HK-2 (cell line): ENCODE measurements around the gene KRTAP19-8.

Source experiments
- DNase-seq: peaks from one replicate; pipeline ENCODE4 v3.0.0-alpha.2; 2018; ENCODE audit not compliant: unreplicated experiment

Gene KRTAP19-8

GRCh38 chr21:31038376-31038775 lies at the start of gene KRTAP19-8:
KRTAP19-8 (minus strand) TSS chr21:31038476; CDS start chr21:31038443, 33 bp downstream.
- DNase-seq, result no peak

GRCh38 chr21:31087639-31088473 lies 49.6 kb upstream of the KRTAP19-8 start:
- no peak for DNase-seq

DNA sequence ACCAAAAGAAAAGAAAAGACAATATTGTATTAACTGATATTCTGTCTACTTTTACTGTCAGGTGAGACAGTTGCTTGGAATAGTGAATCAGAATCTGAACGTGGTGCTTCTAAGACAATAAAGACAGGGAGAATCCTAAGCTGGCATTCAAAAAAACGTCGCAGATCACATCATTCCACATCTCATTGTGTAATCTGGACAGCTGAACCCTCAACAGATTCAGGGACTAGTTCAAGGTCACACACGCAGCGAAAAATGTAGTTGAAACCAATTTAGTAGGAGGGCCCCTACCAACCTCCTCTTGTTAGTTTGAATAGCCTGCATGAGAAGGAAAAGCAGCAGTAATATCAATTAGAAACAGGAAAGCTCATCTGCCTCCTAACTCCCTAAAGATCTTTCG lies 46.4 kb upstream of the KRTAP19-8 start:
- DNase-seq, result no peak

DNA sequence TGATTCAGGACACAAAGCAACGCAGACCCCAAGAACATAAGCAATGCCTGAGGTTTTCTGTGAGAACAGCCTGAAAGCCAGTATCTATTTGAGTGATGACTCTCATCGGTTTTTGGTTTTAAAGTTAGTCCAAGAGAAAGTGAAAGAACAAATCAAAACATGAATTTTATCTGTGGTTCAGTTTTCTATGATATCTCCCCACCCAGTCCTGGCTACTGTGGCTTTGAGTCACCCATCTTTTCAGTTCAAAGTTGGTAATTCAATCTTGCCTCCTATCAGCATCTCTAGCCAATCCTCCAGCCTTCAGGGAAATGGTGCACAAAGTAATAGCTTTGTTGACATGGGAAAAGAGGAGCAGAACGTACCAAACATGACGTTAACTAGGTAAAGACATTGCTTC lies 40.5 kb upstream of the KRTAP19-8 start:
- no peak for DNase-seq

DNA sequence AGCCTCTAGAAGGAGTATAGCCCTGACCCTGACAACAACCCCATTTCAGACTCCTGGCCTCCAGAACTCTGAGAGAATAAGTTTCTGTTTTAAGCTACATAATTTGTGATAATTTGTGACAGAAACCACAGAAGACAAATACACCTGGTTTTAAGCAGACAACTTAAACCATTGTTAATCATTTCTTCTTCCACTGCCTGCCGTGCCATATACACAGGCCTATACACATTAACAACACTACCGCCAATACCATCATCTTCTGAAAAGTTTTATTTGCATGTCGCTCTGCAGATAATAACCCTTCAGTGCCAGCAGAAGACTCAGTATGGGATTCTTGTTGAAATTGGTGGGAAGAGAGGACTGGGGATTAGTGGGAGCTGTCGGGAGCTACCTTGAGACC lies 39.9 kb upstream of the KRTAP19-8 start:
- DNase-seq, result no peak

GRCh38 chr21:31075848-31076247 lies 37.6 kb upstream of the KRTAP19-8 start:
- no peak for DNase-seq

DNA sequence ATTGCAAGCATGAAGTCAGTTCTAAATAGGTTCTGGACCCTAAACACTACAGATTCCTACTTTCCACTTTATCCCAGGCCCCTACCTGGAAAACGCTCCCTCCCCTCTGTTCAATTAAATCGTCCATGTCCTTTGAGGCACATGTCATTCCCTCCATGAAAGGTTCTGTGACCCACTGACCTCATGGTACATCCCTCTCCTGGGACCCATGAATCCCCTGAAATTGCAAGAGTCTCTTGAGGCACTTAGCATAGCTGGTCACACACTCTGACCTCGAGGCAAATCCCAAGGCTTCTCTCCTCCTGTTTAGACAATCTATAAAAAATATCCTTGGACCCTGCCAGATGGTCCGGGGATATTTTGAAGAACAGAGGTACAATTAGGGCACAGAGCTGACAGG lies 34.3 kb upstream of the KRTAP19-8 start:
- no peak for DNase-seq

DNA sequence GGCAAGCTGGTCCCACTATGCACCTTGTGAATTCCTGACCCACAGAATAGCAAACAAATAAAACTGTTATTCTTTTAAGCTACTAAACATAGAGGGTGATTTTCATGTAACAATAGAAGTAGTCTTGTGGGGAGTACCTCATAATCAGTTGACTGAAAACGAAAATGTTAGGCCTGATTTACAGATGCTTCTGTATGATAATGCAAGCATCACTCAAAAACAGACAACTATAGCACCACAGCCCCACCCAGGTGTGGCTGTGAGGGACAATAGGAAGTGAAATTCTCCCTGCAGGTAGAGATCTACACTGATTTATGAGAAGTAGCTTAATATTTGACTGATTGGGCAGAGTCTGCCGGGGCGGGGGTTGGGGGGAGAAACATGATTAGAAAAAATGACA lies 26.5 kb upstream of the KRTAP19-8 start:
- no peak for DNase-seq

DNA sequence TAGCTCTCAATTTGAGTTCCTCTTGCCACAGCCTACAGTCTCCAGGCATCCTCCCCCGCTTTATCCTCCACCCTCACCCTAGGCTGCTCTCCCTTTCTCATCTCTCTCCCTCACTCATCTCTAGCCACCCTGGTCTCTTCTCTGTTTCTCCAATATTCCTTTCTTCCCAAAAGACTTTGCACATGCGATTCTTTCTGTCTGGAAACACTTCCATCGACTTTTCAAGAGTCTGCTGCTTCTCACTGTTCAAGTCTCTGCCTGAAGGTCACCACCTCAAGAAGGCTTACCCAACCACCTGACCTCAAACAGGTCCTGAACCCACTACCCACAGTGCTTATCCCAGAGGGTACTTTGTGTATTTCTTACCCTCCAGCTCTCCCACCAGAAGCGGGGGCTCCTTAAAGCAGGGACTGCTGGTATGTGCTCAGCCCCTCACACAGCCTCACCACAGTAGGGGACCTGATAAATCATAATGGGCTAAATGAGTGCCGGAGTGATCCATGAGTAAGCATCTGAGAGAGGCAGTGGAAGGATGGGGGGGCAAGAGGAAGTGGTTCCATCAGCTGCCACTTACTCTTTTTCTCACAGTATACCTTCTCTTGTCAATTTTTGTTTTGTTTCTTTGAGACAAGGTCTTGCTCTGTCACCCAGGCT lies 14.3 kb upstream of the KRTAP19-8 start:
- DNase-seq, result no peak

DNA sequence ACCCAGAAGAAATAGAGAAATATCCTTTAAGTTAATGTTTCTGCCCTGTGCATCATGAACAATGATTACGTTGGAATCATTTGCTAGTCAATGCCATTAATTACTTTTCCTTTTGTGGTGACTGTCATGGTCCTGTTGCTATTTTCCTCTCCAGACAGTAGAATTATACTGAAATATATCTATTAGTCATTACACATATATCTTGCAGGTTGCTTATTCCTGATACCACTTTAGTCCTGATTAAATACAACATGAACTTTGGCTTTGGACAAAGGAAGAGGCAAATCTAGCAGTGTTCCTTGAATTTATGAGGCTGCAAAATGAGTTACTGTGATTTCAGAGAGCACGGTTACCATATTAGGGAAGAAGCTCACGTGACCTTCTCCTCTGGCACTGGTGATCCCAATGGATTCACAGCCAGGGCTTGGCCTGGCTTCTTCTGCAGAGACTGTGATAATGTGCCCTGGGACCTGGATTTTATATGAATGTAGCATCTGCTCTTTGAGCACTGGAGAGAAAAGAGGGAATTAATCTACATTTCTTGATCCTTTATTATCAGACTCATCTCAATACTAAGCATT lies 12.4 kb upstream of the KRTAP19-8 start:
- DNase-seq, result no peak

DNA sequence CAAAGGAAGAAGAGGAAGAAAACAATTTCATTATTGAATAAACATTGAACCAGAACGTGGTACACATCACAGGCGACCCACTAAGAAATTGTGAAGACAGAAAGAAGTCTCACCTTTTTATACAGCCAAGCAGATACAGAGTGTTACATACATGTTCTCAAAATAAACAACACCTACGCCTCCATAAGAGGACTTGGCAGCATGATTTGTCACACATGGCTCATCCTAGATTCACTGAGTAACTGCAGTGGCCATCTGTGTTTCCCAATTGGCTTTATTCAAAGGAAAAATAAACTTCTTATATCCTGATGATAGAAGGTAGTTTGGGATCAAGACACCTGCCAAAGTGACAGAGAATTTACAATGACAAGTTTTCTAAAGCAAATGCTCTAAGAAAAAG lies 7.6 kb upstream of the KRTAP19-8 start:
- no peak for DNase-seq

GRCh38 chr21:31043471-31043870 lies 5.2 kb upstream of the KRTAP19-8 start:
- DNase-seq, result no peak

DNA sequence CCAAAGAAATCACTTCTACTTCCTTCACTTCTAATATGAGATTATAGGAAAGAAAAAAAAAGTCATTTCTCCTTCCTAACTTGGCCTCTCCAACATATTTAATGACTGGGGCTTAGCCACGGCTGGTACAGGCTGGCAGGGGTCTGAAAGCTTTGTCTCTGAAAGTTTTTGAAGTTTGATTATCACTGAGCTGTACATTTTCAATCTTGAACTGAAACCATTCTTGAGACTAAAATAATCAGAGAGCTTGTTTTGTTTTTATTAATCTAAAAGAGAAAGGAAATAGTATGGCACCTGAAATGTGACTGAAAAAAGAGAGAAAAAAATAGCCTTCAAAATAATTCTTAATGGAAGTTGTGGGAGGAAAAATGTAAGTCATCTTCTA lies 3.8 kb upstream of the KRTAP19-8 start:
- DNase-seq, result no peak

GRCh38 chr21:31041295-31042079 lies 3.2 kb upstream of the KRTAP19-8 start:
- DNase-seq, result no peak

- DNase-seq, result no peak
These were observed 3.9 kb downstream of the KRTAP19-8 start for GRCh38 chr21:31034378-31034777.

DNA sequence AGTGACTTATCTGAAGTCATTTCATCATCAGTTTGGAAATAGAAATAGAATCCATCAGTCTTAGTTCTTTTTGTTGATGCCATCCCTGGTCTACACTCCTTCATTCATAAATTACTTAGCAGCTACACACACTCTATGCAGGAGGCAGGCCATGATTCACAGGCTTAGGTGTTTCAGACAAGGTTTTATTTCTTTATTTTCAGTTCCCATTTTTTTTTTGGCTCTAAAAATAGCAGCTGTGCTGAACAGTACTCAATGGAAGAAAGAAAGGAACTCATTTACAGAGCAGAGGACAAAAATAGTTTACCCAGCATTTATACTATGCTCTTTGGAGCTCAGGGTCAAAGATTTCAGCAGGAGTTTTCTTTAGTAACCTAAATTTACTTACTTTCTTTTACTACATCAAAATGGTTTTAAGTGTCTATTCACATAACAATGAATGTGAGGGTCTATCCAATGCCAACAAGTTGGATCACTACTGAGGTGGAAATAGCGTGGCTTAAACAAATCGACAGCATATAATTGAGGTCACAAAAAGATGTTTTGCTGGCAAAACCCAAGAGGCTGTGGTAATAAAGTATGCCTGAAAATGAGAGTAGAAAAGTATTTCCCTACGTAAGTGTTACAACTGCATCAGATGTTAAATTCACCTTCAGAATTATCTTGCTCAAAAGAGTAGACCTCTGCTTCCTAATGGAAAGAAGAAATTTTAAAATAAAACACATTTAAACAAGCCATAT lies 7.7 kb downstream of the KRTAP19-8 start:
- no peak for DNase-seq

DNA sequence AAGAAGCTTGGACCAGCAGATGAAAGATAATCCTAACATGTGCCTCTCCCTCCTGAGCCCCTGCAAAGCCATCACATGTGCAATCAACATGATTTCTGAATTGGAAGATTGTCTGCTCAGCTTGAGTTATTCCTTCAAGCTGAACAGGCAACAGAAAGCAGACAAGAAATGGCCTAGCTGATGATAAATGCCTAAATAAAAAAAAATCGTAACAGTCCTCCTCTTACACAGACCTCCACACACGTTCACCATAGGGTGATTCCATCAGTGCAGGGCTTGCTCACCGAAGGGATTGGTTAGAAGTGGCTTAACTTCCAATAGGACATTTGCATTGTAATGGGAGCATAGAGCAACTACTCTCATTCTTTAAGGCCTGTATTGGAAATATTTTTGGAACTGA lies 14.6 kb downstream of the KRTAP19-8 start:
- no peak for DNase-seq

- DNase-seq, result no peak
These were observed 16.0 kb downstream of the KRTAP19-8 start for GRCh38 chr21:31022306-31022705.

GRCh38 chr21:31018232-31018631 lies 20.0 kb downstream of the KRTAP19-8 start:
- DNase-seq, result no peak

- DNase-seq, result no peak
These were observed 23.4 kb downstream of the KRTAP19-8 start for GRCh38 chr21:31014891-31015290.
